H1 (cell line): ENCODE results near the gene PRKCZ. TPM values are rescaled to one million over a fixed set of nuclear protein-coding genes. Genes with fewer than 3 reads are reported as not detected.

Experiments used
- CTCF ChIA-PET: fragments of 300-600 bp; sonication (Branson Sonifier 250); formaldehyde crosslinking; loops from one replicate; lab custom pipeline; 2021; ENCODE audit not compliant: partially characterized antibody; lab: Charles Lee
- POLR2A ChIA-PET: fragments of 300-600 bp; sonication (Branson Sonifier 250); formaldehyde crosslinking; loops from one replicate; lab custom pipeline; 2021; ENCODE audit warnings: inconsistent platforms; ENCODE audit not compliant: partially characterized antibody; lab: Charles Lee
- DNase-seq, 2 experiments: peaks; one replicate each; pipeline versions ENCODE4 v3.0.0 to v3.0.0-alpha.2; 2010 to 2022; ENCODE audit warnings: low spot score in 2 of 2, low read depth in 1 of 2, mixed read lengths in 1 of 2
- FAIRE-seq: peaks from 2 replicates; lab custom pipeline; 2011; peaks lifted over from hg19 to GRCh38; lab: Jason Lieb, UNC
- H2AFZ ChIP-seq: 2 replicates; pipeline ENCODE4 v1.8.1; 2012; ENCODE audit warnings: low read length, inconsistent platforms
- H2AK5ac ChIP-seq: 2 replicates; pipeline ENCODE4 v1.6.1; 2013; ENCODE audit warnings: low read depth, low read length
- H2BK120ac ChIP-seq: replicated peaks from 2 replicates; pipeline ENCODE3; 2013; ENCODE audit warnings: low read depth, low read length, inconsistent platforms
- H2BK12ac ChIP-seq: 2 replicates; pipeline ENCODE4 v1.6.1; 2013; ENCODE audit warnings: low read depth, low read length
- H2BK15ac ChIP-seq: 2 replicates; pipeline ENCODE4 v1.6.1; 2013; ENCODE audit warnings: low read length
- H2BK20ac ChIP-seq: 2 replicates; pipeline ENCODE4 v1.6.1; 2013; ENCODE audit warnings: low read length
- H2BK5ac ChIP-seq: 2 replicates; pipeline ENCODE4 v1.6.1; 2013; ENCODE audit warnings: low read depth, low read length
- H3K14ac ChIP-seq: 2 replicates; pipeline ENCODE4 v1.6.1; 2013; ENCODE audit warnings: inconsistent platforms; ENCODE audit not compliant: insufficient read length
- H3K18ac ChIP-seq: 2 replicates; pipeline ENCODE4 v1.6.1; 2013; ENCODE audit warnings: low read length; ENCODE audit errors: extremely low read depth
- H3K23ac ChIP-seq: 2 replicates; pipeline ENCODE4 v1.6.1; 2013; ENCODE audit warnings: inconsistent platforms; ENCODE audit not compliant: insufficient read length
- H3K23me2 ChIP-seq: 2 replicates; pipeline ENCODE4 v1.6.1; 2013; ENCODE audit warnings: low read depth, low read length
- H3K27ac ChIP-seq: 2 replicates; pipeline ENCODE4 v1.6.1; 2011; ENCODE audit warnings: low read depth, low read length, inconsistent platforms
- H3K27me3 ChIP-seq, 4 experiments: replicated peaks in 1 of 4; 1 replicate in 1 of 4; 2 replicates in 3 of 4; pipeline versions ENCODE4 v1.6.1 to v1.8.1; 2011 to 2013; ENCODE audit warnings: low read length in 3 of 4, mild to moderate bottlenecking in 3 of 4, inconsistent platforms in 2 of 4, mixed read lengths in 2 of 4, moderate library complexity in 1 of 4; ENCODE audit not compliant: control insufficient read depth in 3 of 4, insufficient read depth in 3 of 4; ENCODE audit errors: extremely low read depth in 1 of 4
- H3K36me3 ChIP-seq, 4 experiments: 2 replicates each; pipeline versions ENCODE4 v1.6.1 to v1.8.1; 2011 to 2013; ENCODE audit warnings: mild to moderate bottlenecking in 4 of 4, low read length in 3 of 4, moderate library complexity in 2 of 4, control low read depth in 1 of 4, inconsistent platforms in 1 of 4; ENCODE audit not compliant: insufficient read depth in 4 of 4, control insufficient read depth in 2 of 4
- H3K4ac ChIP-seq: replicated peaks from 2 replicates; pipeline ENCODE3; 2013; ENCODE audit warnings: low read length, low read depth, mixed read lengths, inconsistent platforms; ENCODE audit not compliant: insufficient read length
- H3K4me1 ChIP-seq, 4 experiments: replicated peaks in 1 of 4; 1 replicate in 1 of 4; 2 replicates in 3 of 4; pipeline versions ENCODE4 v1.6.1 to v1.8.1; 2011 to 2013; ENCODE audit warnings: low read length in 3 of 4, inconsistent platforms in 2 of 4, mixed read lengths in 1 of 4; ENCODE audit not compliant: insufficient read depth in 4 of 4, control insufficient read depth in 3 of 4
- H3K4me2 ChIP-seq, 2 experiments: 2 replicates each; pipeline versions ENCODE4 v1.6.1 to v1.8.1; 2011 to 2013; ENCODE audit warnings: low read depth in 2 of 2, low read length in 2 of 2, control low read depth in 1 of 2, inconsistent platforms in 1 of 2, mild to moderate bottlenecking in 1 of 2; ENCODE audit not compliant: insufficient read depth in 1 of 2
- H3K4me3 ChIP-seq, 4 experiments: fragments of 200-600, 300-600 bp in 1 of 4; sonication (generic), shearing (Covaris generic), sonication (Bioruptor Twin) in 1 of 4; 2 replicates each; pipeline versions ENCODE4 v1.5.1 to v1.8.1; 2011 to 2016; ENCODE audit warnings: low read length in 4 of 4, low read depth in 3 of 4, control low read depth in 2 of 4, inconsistent platforms in 2 of 4, mild to moderate bottlenecking in 2 of 4, mixed read lengths in 1 of 4, moderate library complexity in 1 of 4; ENCODE audit not compliant: insufficient read depth in 2 of 4; ENCODE audit errors: extremely low read depth in 1 of 4
- H3K56ac ChIP-seq: replicated peaks from 2 replicates; pipeline ENCODE3; 2013; ENCODE audit warnings: low read depth, mild to moderate bottlenecking, mixed read lengths, low read length, inconsistent platforms; ENCODE audit not compliant: insufficient read length
- H3K79me1 ChIP-seq: 2 replicates; pipeline ENCODE4 v1.6.1; 2013; ENCODE audit warnings: low read depth, low read length, control low read depth
- H3K79me2 ChIP-seq, 2 experiments: 2 replicates each; pipeline versions ENCODE4 v1.6.1 to v1.8.1; 2012 to 2013; ENCODE audit warnings: low read length in 2 of 2, mild to moderate bottlenecking in 2 of 2, inconsistent platforms in 1 of 2; ENCODE audit not compliant: insufficient read depth in 2 of 2, control insufficient read depth in 1 of 2
- H3K9ac ChIP-seq, 4 experiments: replicated peaks in 1 of 4; 1 replicate in 1 of 4; 2 replicates in 3 of 4; pipeline versions ENCODE4 v1.6.1 to v1.8.1; 2011 to 2013; ENCODE audit warnings: low read depth in 3 of 4, low read length in 3 of 4, control low read depth in 2 of 4, mild to moderate bottlenecking in 2 of 4, moderate library complexity in 2 of 4, inconsistent platforms in 1 of 4; ENCODE audit errors: extremely low read depth in 1 of 4
- H3K9me3 ChIP-seq, 2 experiments: 2 replicates each; pipeline versions ENCODE4 v1.6.1 to v1.8.1; 2012 to 2013; ENCODE audit warnings: mild to moderate bottlenecking in 2 of 2, moderate library complexity in 2 of 2, control low read depth in 1 of 2, inconsistent platforms in 1 of 2, low read depth in 1 of 2, low read length in 1 of 2, mixed read lengths in 1 of 2; ENCODE audit not compliant: insufficient read depth in 2 of 2
- H4K20me1 ChIP-seq, 2 experiments: replicated peaks in 1 of 2; 2 replicates each; pipeline versions ENCODE3 to v1.8.1; 2011 to 2013; ENCODE audit warnings: inconsistent platforms in 2 of 2, low read length in 2 of 2, mild to moderate bottlenecking in 1 of 2; ENCODE audit not compliant: insufficient read depth in 2 of 2, control insufficient read depth in 1 of 2
- H4K5ac ChIP-seq: 2 replicates; pipeline ENCODE4 v1.6.1; 2013; ENCODE audit warnings: low read length, low read depth, mixed read lengths, inconsistent platforms; ENCODE audit not compliant: insufficient read length
- H4K8ac ChIP-seq: 2 replicates; pipeline ENCODE4 v1.8.0; 2013; ENCODE audit warnings: mild to moderate bottlenecking, moderate library complexity, low read length, inconsistent platforms; ENCODE audit not compliant: insufficient read depth; ENCODE audit errors: extremely low read depth
- H4K91ac ChIP-seq: replicated peaks from 2 replicates; pipeline ENCODE3; 2013; ENCODE audit warnings: low read length, mixed read lengths, inconsistent platforms; ENCODE audit not compliant: insufficient read length
- ASH2L ChIP-seq: fragments of 200-600, 300-600 bp; sonication (generic); IDR thresholded peaks from one replicate; pipeline ENCODE4 v1.7.1; 2017; ENCODE audit warnings: low read length
- CEBPB ChIP-seq: IDR thresholded peaks from 2 replicates; pipeline ENCODE4 v1.6.1; 2012; ENCODE audit warnings: low read depth, low read length
- SIRT6 ChIP-seq: IDR thresholded peaks from one replicate; pipeline ENCODE4 v1.7.1; 2012; ENCODE audit warnings: low read length, inconsistent platforms
- SP2 ChIP-seq: IDR thresholded peaks from 2 replicates; pipeline ENCODE4 v1.6.1; 2012; ENCODE audit warnings: mild to moderate bottlenecking, low read length, inconsistent platforms
- TCF12 ChIP-seq: IDR thresholded peaks from 2 replicates; pipeline ENCODE4 v1.6.1; 2011; ENCODE audit warnings: low read depth, mild to moderate bottlenecking, low read length
- WGBS, 2 experiments: shearing (Covaris generic) in 1 of 2; methylation state at CpG; one replicate each; pipeline versions ENCODE4 v1.1.6 to v1.1.7; 2013 to 2015; ENCODE audit warnings: low lambda C conversion rate in 2 of 2, mixed read lengths in 2 of 2, inconsistent platforms in 1 of 2, low coverage in 1 of 2, missing lambda C conversion rate in 1 of 2; ENCODE audit not compliant: insufficient replicate concordance in 2 of 2, insufficient coverage in 1 of 2, insufficient read length in 1 of 2; ENCODE audit errors: extremely low coverage in 1 of 2, missing lambda C conversion rate in 1 of 2; 5-methylcytosine and 5-hydroxymethylcytosine counted together
- polyA plus RNA-seq, 7 experiments: library from polyadenylated mRNA; depleted of rRNA in 3 of 7; stranded (reverse) in 5 of 7; unstranded in 2 of 7; fragments of >200 nt in 5 of 7; fragments of 200-250 nt in 2 of 7; gene quantifications; 1 replicate in 5 of 7; 2 replicates in 1 of 7; 4 replicates in 1 of 7; pipeline versions ENCODE4 v1.2.1 to v1.2.3, GENCODE V29; 2011 to 2013; ENCODE audit warnings: missing spikeins in 2 of 7, mixed read lengths in 2 of 7
- total RNA-seq: library from RNA; stranded (reverse); fragmentation: NEBNext Ultra II Directional; extraction: Animal tissue kit (Norgen Biotek cat#: 25700); gene quantifications from 2 replicates; pipeline ENCODE4 v1.2.1, GENCODE V29; 2021

Gene PRKCZ
- total and polyA plus RNA-seq, 2 of the 8 experiments (the other 6 are each of a cell fraction or from before 2014, with no cell fraction given) = 37.4 to 45.1 TPM

DNA sequence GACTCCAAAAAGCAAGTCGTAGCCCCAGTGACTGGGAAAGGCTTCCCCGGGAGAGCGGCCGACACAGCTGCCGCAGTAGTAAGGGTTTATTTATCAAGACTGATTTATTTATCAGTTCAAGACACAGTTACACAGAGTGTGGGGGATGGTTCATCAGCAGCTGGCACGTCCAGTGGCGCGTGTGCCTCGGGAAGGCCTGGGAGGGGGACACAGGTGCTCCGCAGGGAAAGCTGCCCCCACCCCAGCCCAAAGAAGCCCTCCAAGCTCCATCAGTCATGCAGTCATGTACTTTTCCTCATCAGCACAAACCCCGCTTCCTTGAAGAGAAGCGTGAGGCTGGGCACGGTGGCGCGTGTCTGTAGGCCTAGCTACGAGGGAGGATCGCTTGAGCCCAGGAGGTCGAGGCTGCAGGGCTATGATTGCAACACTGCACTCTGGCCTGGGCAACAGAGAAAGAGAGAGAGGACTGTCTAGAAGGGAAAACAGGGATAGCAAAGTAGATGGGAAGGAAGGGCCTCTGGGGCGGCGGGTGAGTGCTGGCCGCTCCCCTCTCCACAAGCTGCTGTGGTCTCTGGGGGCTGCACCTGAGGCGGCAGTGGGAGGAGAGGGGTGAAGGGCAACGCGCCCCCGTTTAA, 53.2 kb downstream of the PRKCZ start:
- Histone ChIP-seq H3K4me3 (no peak overlapping the region), H2BK12ac (no peak overlapping the region), H2BK20ac (no peak overlapping the region), H2AK5ac (no peak overlapping the region), H3K23ac (no peak overlapping the region), H3K9ac (no peak overlapping the region), H3K23me2 (no peaks in the 10 kb centered on the region), H3K27me3 (no peaks in the 10 kb centered on the region), H3K36me3 (peaks cover 0 to 7% (median 3%) of the 10 kb centered on the region in 4 experiments; a peak in 3 of 8 replicates), H4K5ac (no peak overlapping the region)
- DNase-seq (no peak), FAIRE-seq (no peak)
- CTCF ChIA-PET = interaction anchor here (0.7 to 3.9 kb wide), 7 partner anchors 11 to 71 kb away, joined by 3 to 22 read pairs (median 12); no protein-coding TSS in a partner anchor
- 93% methylated on average over 25 of the region's 25 CpGs; no CpG with 5 or more reads in 1 of the 2 experiments for WGBS, 2 experiments
- TF ChIP-seq ASH2L (no peak), CEBPB (no peak), SP2 (no peak), SIRT6 (no peak), TCF12 (no peak)
- TF ChIP-seq, all 59 proteins: peak for 0
- no peaks in the 10 kb centered on the region for H3K9me3 ChIP-seq
- no peaks in the 10 kb centered on the region for H3K79me2 ChIP-seq
- H2AFZ ChIP-seq = no peak overlapping the region
- no peak overlapping the region for H3K18ac ChIP-seq
- H4K20me1 ChIP-seq = peaks cover 7 to 14% of the 10 kb centered on the region in 2 experiments
- no peak overlapping the region for H2BK120ac ChIP-seq
- no peak overlapping the region for H3K27ac ChIP-seq
- H3K56ac ChIP-seq = no peak overlapping the region
- peaks cover 7% of the 10 kb centered on the region for H3K79me1 ChIP-seq
- H3K4ac ChIP-seq = no peak overlapping the region
- H2BK5ac ChIP-seq = no peak overlapping the region
- no peak overlapping the region for H3K4me2 ChIP-seq
- POLR2A ChIA-PET = no interaction called here
- no peaks in the 10 kb centered on the region; a peak in 1 of 7 replicates for H3K4me1 ChIP-seq
- peak overlapping the region; percentile 40; the same call in 1 of the 2 replicates for H4K8ac ChIP-seq
- H3K14ac ChIP-seq = no peak overlapping the region
- no peak overlapping the region for H4K91ac ChIP-seq
- H2BK15ac ChIP-seq = no peak overlapping the region
